ENCODE measurements around the gene CREB1.
A peak's percentile ranks its signal among the peaks of the same experiment; 100 is the strongest.

Gene CREB1

DNA sequence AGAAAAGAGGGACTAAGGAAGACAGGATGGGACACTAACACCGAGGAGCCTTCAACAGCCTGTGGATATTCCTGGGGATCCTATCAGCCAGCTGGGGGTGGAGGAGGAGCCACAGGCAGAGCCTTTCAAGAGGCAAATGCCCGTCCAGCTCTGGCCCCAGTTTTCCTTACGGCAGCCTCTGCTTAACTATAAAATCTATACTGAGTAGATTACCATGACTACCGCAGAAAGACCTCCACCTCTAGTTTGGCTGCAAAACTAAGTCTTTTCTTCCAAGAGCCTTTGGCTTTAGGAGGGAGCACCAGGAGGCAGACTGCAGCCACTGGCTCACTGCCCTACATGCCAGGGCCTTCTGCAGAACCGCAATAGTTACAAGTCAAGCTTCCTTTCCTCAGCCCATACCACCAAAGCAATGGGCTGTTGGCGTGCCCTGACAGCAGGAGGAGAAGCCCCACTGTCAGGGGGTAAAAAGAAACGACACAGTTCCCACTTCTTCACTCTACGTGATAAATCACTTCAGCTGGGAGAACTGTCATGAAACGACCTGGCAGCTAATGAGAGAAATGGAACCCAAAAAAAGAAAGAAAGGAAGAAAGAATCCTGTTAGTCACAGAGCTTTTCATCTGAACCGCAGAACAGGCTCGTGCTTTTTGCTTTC lies 25.1 kb upstream of the CREB1 start:
- DNase-seq (ENCODE audit: low read depth in 3 of 3): no peak

DNA sequence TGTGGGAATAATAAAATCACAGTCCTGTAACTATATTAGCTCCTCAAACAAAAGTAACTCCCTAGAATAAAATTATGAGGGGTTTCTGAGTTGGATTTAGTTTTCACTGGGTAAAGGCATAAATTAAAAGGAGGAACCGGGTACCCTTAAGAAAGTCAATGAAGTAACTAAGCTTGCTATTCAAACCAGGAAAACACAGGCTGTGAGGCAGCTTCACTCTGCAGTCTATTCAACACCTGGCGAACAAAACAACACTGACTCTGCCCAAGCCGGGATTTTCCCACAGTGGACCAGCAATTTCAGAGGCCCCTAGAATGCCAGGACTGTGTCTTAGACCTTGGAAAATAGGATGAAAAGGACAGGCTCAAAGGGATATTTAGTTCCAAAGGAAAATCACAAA lies 24.6 kb upstream of the CREB1 start:
- no peak for DNase-seq (ENCODE audit: low read depth in 3 of 3)

GRCh38 chr2:207505728-207506127 lies 24.0 kb upstream of the CREB1 start:
- DNase-seq (ENCODE audit: low read depth in 3 of 3): no peak

- no peak for DNase-seq (ENCODE audit: low read depth in 3 of 3)
These were observed 23.3 kb upstream of the CREB1 start for GRCh38 chr2:207506426-207506825.

DNA sequence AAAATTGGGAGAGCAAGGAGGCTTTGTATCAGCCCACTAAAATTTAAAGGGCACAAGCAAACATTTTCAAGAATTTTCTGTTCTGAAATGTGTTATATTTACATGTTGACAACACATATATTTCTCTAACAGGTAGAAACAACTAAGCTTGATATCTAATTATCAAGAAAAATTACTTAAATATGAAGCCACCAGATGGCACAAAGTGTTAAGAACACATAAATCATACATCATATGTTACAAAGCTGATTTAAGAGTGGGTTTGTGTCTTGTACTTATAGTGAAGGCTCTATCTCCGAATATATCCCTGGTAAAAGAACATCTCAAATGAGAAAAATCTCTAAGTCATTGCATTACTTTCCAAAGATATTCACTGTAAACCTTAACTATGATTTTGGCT lies 19.6 kb upstream of the CREB1 start:
- no peak for DNase-seq (ENCODE audit: low read depth in 3 of 3)

DNA sequence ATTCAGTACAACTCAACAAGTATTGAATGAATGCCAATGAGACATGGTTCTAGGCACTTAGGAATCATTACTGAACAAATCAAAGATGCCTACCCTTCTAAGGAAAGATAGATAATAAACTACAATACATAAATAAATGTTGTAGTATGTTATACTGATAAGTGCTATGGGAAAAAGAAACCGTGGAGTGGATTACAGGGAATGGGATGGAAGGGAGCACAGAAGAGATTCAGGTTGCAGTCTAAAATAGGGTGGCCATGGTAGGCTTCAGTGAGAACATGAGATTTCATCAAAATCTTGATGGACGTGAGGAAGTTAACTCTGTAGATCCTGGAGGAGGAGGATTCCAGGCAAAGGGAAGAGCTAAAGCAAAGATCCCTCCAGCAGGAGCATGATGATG lies 17.9 kb upstream of the CREB1 start:
- DNase-seq (ENCODE audit: low read depth in 3 of 3): no peak

- no peak for DNase-seq (ENCODE audit: low read depth in 3 of 3)
These were observed 17.4 kb upstream of the CREB1 start for GRCh38 chr2:207512356-207512755.

GRCh38 chr2:207513551-207514257 lies 16.1 kb upstream of the CREB1 start:
- no peak for DNase-seq (ENCODE audit: low read depth in 3 of 3)

DNA sequence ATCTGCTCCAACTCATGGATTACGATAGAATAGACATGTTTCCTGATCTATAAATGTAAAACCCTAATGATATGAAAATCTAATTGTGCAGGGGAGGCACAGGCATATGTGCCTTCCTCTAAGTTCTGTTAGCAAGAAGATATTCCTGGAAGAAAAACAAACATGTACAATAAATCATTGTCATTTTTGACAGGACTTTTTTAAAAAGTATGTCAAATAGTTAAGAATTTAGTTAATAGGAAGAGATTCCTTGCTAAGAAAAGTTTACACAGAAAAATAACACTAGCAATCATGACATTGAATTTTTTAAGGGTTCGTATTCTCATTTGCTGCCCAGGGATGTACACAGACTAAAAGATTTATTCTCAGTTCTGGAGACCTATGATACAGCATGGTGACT lies 15.3 kb upstream of the CREB1 start:
- DNase-seq (ENCODE audit: low read depth in 3 of 3): no peak

DNA sequence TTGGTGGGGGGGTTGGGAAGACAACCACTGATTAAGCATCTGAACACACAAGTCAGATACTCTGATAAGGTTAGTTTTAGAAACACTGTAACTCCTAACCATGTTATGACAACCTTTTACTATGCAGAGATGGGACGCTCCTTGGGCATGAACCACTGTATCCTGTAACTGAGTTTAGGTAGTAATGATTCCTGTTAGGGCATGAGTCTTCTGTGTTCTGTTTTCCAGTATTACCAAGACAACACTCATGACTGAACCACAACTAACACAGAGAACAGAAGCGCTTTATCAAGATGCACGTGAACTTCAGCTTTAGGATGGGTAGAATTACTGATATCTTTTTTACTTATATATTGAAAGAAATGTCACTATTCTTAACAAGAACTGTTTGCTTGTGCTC lies 14.1 kb upstream of the CREB1 start:
- DNase-seq (ENCODE audit: low read depth in 3 of 3): no peak

GRCh38 chr2:207516206-207516605 lies 13.6 kb upstream of the CREB1 start:
- no peak for DNase-seq (ENCODE audit: low read depth in 3 of 3)

- no peak for DNase-seq (ENCODE audit: low read depth in 3 of 3)
These were observed 6.8 kb upstream of the CREB1 start for GRCh38 chr2:207523005-207523404.

- no peak for DNase-seq (ENCODE audit: low read depth in 3 of 3)
These were observed 4.5 kb upstream of the CREB1 start for GRCh38 chr2:207525296-207525695.

DNA sequence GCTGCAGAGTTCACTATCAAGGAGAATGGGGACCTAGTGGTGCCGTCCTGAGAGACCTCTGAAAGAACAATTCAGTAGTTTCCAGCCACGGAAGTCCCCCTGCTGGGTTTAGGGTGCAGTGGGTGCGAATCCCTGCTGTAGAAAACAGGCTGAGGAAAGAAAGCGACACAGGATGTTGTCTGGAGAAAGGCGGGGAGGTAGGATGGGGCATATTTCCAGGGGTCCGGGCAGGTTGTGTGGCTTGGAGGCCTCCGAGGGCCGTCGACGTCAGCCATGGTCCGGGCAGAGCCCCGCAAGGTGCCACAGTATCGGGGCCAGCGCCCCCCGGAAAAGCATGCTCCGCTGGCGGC lies 807 bp upstream of the CREB1 start:
- peak; percentile 37 to 49 (median 45) for DNase-seq (ENCODE audit: low read depth in 3 of 3)

GRCh38 chr2:207530160-207531031 lies 634 bp downstream of the CREB1 start:
- peak; percentile 25 to 31 (median 26) for DNase-seq (ENCODE audit: low read depth in 3 of 3)

- DNase-seq (ENCODE audit: low read depth in 3 of 3): no peak
These were observed 1.5 kb downstream of the CREB1 start for GRCh38 chr2:207531032-207531952.

DNA sequence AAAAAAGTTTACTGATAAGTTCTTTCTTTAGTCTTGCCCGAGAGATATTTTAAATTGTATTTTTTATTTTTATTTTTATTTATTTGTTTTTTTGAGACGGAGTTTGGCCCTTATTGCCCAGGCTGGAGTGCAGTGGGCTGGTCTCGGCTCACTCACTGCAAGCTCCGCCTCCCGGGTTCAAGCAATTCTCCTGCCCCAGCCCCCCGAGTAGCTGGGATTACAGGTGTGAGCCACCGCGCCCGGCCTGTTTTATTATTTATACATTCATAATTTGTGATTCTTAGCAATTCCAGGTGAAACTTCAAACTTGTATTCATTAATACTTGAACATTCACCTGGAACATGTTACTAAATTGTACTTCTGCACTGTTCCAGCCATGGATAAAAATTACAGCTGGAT lies 2.9 kb downstream of the CREB1 start:
- no peak for DNase-seq (ENCODE audit: low read depth in 3 of 3)

GRCh38 chr2:207533461-207534008 lies 3.8 kb downstream of the CREB1 start:
- DNase-seq (ENCODE audit: low read depth in 3 of 3): no peak

- no peak for DNase-seq (ENCODE audit: low read depth in 3 of 3)
These were observed 4.7 kb downstream of the CREB1 start for GRCh38 chr2:207534417-207534816.

- no peak for DNase-seq (ENCODE audit: low read depth in 3 of 3)
These were observed 9.7 kb downstream of the CREB1 start for GRCh38 chr2:207539470-207539869.

DNA sequence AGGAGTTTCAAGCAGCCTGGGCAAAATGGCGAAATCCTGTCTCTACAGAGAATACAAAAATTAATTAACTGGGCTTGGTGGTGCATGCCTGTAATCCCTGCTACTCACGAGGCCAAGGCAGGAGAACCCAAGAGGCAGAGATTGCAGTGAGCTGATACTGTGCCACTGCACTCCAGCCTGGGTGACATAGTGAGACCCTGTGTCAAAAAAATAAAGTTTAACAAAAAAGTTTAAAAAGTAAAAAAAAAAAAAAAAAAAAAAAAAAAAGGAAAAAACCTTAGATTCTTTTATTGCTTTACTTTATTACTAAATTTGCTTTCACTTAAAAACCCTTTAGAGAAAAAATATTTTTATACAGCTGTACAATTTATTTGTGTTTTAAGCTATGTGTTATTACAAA lies 10.7 kb downstream of the CREB1 start:
- DNase-seq (ENCODE audit: low read depth in 3 of 3): no peak
